ENCODE measurements around the gene CHN1.

The CHN1 gene

GRCh38 chr2:174780856-174781255 lies 224.3 kb downstream of the CHN1 start:
- DNase-seq = no peak

GRCh38 chr2:174780191-174780840 lies 224.9 kb downstream of the CHN1 start:
- no peak for DNase-seq

GRCh38 chr2:174779361-174779928 lies 225.7 kb downstream of the CHN1 start:
- no peak for DNase-seq

- DNase-seq = peak; percentile 23
Observed at GRCh38 chr2:174778085-174778981, 226.8 kb downstream of the CHN1 start.

GRCh38 chr2:174777347-174778084 lies 227.7 kb downstream of the CHN1 start:
- DNase-seq = no peak

- no peak for DNase-seq
Observed at GRCh38 chr2:174776675-174777074, 228.5 kb downstream of the CHN1 start.

GRCh38 chr2:174776223-174776622 lies 229.0 kb downstream of the CHN1 start:
- no peak for DNase-seq

- DNase-seq = no peak
Observed at GRCh38 chr2:174775571-174775980, 229.6 kb downstream of the CHN1 start.

GRCh38 chr2:174774886-174775285 lies 230.3 kb downstream of the CHN1 start:
- DNase-seq = no peak

- DNase-seq = no peak
Observed at GRCh38 chr2:174773215-174773614, 232.0 kb downstream of the CHN1 start.

- DNase-seq = no peak
Observed at GRCh38 chr2:174772472-174772801, 232.7 kb downstream of the CHN1 start.

GRCh38 chr2:174771631-174772471 lies 233.3 kb downstream of the CHN1 start:
- DNase-seq = peak; percentile 20

- DNase-seq = no peak
Observed at GRCh38 chr2:174771136-174771535, 234.0 kb downstream of the CHN1 start.

GRCh38 chr2:174768557-174768956 lies 236.6 kb downstream of the CHN1 start:
- DNase-seq = no peak

GRCh38 chr2:174766271-174766670 lies 238.9 kb downstream of the CHN1 start:
- DNase-seq = no peak

- DNase-seq = no peak
Observed at GRCh38 chr2:174765576-174765975, 239.6 kb downstream of the CHN1 start.

GRCh38 chr2:174764280-174765255 lies 240.6 kb downstream of the CHN1 start, which contains the start of gene CHRNA1:
CHRNA1 (minus strand) TSS chr2:174764472; CDS start chr2:174764394, 78 bp downstream.
- no peak for DNase-seq

- no peak for DNase-seq
Observed at GRCh38 chr2:174763780-174764179, 241.4 kb downstream of the CHN1 start.

GRCh38 chr2:174762464-174762863 lies 242.7 kb downstream of the CHN1 start:
- no peak for DNase-seq

GRCh38 chr2:174761837-174762236 lies 243.3 kb downstream of the CHN1 start:
- DNase-seq = no peak

All from stimulated activated CD4-positive, alpha-beta T cell treated with anti-CD3 and anti-CD28 coated beads, Interleukin-4, amount 100 ng/mL, for 1 hour (primary cell).